ENCODE data around the gene CMPK1.
A peak's percentile ranks its signal among the peaks of the same experiment; 100 is the strongest.
"Not testable (repeated sequence)": the region's sequence is repeated elsewhere in the genome, so short reads cannot be mapped to it uniquely, and the experiment has no call there.

Gene CMPK1

DNA sequence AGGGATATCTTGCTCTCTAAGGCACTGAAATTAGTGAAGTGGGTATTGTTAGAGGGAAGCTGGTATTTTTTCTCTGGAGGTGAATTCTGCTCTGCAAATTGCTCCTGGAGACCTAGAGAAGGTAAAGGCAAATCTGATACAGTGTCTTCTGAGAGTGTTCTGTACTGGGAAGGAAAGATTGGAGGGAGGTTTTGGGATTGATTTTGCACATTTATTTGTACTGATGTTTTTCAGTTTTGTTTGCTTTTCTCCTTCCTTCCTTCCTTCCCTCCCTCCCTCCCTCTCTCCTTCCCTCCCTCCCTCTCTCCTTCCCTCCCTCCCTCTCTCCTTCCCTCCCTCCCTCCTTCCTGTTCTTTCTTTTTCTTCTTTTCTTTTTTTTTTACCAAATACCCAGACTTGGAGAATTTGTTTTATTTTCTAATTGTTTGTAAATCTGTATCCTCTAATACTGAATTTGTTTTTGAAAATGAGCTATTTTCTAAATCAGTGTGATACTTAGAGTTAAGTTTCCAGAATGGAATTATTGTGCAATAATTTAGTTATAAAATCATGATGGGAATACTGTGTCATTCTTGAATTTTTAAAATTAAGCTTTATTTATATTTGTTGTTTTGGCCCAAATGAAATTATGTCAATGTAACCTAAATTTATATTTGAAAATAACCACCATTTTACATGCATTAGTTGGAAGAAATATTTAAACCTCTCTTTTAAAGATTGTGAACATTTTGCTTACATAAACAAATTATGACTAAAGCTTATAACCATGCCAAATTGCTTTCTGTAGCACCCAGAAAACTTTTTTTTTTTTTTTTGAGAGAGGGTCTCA is 4.9 kb downstream of the CMPK1 start:
- no peak for DNase-seq

DNA sequence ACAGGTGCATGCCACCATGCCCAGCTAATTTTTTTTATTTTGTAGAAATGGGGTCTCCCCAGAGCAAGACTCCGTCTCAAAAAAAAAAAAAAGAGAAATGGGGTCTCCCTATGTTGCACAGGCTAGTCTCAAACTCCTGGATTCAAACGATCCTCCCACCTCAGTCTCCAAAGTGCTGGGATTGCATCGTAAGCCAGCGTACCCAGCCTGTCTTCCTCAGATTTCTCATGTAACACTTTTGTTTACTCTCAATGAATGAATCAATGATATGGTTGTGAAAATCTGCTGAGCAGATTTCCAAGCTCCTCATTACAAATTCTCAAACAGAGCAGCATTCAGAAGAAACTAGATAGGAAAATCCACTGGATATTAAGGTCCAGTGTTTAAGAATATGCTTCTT is 6.6 kb downstream of the CMPK1 start:
- no peak for DNase-seq

DNA sequence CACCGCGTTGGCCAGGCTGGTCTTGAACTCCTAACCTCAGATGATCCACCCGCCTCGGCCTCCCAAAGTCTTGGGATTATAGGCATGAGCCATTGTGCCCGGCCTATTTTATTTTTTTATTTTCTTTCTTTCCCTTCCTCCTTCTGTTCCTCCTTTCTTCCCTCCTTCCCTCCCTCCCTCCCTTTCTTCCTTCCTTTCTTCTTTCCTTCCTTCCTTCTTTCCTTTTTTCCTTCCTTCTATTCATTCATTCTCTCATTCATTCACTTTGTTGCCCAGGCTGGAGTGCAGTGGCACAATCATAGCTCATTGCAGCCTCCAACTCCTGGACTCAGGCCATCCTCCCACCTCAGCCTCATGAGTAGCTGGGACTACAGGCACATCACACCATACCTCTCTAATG is 13.4 kb downstream of the CMPK1 start:
- DNase-seq = not testable (repeated sequence)

DNA sequence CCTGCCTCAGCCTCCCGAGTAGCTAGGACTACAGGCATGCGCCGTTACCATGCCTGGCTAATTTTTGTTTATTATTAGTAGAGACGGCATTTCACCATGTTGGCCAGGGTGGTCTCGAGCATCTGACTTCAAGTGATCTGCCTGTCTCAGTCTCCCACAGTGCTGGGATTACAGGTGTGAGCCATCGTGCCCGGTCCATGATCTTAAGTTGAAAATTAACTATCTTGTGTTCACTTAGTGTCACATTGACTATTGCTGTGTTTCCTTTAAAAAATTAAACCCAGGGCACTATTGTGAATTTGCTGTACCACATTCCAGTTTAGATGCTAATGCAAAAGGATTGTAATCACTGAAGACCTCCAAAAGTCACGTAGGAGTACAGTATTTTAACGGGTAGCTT is 14.1 kb downstream of the CMPK1 start:
- DNase-seq = no peak

DNA sequence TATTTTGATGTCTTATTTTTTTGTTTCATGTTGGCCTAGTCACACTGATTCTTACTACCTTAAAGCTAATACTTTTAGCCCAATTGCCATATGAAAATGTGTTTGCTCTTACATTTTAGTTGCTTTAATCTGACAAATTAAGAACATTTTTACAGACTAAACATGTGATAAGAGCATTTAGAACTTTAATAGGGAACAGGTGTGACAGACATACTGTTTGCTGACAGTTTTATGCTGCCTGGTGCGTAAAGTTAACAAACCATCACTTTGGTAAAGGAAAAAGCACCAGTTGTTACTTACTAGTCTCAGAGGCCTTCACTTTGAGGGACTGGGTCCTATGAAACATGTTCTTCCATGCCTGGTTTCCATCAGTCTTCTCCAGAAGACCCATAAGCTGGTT is 14.7 kb downstream of the CMPK1 start:
- no peak for DNase-seq

DNA sequence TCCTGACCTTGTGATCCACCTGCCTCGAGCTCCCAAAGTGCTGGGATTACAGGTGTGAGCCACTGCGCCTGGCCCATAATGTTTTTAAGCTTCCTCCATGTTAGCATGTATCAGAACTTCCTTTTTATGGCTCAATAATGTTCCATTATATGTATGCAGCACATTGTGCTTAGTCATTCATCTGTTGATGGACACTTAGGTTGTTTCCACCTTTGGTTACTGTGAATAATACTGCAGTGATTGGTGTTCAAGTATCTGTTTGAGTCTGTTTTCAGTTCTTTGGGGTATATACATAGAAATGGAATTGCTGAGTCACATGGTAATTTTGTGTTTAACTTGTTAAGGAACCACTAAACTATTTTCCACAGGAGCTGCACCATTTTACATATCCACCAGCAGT is 17.7 kb downstream of the CMPK1 start:
- DNase-seq = no peak

DNA sequence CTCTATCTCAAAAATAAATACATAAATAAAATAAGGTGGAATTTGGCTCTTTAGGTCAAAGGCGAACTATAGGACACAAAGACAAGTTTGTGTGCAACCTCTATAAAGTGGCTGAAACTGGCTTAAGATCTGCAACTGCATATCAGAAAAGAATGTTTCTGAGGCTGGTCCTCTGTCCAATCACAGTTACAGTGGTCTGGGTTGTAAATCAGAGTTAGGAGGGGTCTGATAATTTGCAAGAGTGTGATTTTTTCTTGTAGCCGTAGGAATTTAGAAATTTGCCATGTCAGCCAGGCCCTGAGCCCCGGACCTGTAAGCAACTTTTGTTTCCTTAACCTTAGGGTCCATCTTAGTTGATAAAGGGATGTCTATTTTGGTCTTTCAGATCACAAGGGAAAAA is 27.8 kb downstream of the CMPK1 start:
- DNase-seq = no peak

DNA sequence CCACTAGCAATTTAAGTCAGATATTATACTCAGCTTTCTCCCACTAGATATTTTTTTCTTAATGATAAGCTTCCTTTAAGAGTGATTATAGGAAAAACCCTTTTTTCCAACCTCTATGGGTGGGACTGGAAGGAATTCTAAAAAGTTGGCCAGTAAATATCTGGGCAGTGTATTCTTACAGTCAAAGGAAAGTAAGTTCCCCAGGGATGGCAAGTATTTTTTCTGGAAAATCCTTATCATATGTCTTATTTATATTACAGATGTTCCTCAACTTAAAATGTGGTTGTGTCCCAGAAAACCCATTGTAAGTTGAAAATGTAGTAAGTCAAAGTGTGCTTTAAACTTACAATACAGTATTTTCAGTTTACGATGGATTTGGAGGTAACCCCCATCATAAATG is 29.2 kb downstream of the CMPK1 start:
- no peak for DNase-seq

DNA sequence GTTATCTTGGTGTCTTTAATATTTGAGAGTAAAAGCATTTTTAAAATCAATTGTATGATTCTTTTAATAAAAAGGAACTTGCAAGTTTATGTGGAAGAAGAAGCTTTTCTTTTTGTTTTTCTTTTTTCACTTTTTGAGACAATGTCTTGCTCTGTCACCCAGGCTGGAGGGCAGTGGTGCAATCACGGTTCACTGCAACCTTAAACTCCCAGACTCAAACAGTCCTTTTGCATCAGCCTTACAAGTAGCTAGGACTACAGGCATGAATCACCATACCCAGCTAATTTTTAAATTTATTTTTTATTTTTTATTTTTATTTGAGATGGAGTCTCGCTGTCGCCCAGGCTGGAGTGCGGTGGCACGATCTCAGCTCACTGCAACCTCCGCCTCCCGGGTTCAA is 34.1 kb downstream of the CMPK1 start:
- no peak for DNase-seq

DNA sequence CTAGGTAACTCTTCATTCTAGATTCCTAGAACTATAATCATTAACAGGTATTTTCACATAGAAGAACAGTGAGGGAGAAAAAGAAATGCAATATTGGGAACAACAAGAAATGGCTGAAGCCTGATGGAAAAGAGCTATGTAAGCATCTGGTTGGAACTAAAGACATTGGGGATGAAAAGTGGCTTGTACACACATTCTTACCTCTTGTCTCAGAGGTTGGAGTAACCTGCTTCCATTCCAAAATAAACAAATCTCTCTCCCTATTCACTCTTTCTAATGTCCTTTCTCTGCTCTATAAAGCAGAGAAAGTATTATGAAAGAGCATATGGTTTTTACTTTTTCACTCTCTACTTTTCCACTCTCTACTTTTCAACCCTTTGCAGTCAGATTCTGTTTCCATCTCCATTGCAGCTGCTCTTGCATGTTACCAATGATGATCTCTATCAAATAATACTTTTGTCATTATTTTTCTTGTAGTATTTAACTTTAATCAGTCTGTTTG is 37.5 kb downstream of the CMPK1 start:
- no peak for DNase-seq

DNA sequence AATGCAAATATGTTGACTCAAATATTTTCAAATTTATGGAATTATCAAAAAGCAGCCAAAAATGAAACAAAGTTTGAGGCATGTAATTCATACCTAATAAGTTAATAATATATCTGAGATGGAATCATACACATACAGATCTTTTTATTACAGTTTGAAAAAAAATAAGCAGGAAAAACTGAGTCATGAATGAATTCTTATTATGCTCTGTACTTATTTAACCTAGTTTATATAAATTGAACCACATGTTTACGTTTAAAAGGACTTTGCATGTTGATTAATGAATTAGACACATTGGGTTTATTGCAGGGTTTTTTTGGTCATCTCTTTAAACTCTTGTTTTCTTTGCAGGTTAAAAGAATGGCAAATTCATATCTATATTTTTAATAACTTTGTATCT is 40.9 kb downstream of the CMPK1 start:
- no peak for DNase-seq

DNA sequence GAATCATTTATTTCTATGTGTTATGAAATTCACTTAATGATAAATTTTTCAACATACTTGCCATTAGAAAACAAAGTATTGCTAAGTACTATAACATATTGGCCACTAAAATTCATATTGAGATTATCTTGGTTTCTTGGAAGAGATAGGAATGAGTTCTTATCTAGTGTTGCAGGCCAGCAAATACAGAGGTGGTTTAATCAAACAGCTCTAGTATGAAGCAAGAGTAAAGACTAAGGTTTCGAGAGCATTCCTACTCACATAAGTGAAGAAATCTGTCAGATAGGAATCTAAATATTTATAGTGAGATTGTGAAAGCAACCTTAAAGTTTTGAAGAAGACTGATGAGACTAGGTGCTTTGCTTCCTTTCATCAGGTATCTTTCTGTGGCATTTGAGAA is 44.6 kb downstream of the CMPK1 start:
- no peak for DNase-seq

DNA sequence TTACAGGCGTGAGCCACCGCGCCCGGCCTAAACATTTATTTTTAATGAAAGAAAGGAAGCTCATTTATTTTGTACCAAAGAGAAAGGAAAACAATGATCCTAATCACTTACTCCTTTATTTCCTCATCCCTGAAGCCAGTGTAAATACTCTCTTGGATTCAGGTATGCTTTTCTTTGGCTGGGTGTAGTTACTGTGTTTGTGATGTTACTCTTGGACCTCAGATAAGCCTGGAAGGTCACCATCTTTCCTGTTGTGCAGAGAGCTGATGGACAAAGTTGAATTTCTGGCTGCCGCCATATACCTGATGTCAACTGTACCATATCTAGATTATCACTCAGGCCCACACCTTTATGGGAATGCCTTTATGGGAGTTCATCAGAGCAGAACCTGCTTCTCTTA is 47.1 kb downstream of the CMPK1 start:
- DNase-seq = no peak

DNA sequence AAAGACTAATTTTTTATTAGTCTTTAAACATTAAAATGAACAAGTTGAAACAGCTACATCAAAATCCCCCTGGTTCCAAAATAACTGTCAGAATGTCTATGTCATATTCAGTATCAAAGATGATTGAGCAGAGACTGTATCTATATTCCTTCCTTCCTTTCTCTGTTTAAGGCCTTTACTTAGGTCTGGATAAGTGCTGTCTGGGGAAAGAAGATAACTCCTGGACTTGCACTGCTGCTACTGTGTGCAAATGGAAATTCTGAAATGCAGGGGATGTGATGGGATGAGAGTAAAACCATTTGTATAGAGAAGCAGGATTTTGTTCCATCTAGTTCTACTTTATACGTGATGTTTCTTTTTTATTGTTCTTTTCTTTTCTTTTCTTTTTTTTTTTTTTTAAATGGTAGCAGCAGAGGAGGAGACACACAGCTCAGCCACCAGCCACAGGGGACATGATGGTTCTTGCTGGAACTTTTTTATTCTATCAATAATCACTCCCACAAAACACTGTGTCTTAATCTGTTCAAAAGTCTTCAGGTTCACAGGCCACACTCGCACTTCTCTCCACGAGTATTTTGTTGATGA is 48.9 kb downstream of the CMPK1 start:
- no peak for DNase-seq

DNA sequence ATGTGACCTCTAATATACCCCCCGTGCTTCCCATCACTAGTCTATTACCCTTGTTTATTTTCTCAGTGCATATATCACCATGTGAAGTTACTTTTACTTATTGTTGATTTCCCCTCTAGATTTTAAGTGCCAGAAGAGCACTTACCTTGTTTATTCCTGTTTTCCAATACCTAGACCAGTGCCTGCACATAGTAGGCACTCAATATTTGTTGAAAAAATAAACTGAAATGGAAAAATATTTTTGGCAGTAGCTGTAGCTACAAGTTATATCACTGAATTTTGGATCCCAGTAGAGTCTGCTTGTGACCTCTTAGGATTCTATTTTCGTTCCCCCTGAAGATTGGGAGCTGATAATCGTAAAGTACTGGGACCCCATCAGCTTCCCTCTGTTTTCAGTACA is 50.5 kb downstream of the CMPK1 start:
- no peak for DNase-seq

DNA sequence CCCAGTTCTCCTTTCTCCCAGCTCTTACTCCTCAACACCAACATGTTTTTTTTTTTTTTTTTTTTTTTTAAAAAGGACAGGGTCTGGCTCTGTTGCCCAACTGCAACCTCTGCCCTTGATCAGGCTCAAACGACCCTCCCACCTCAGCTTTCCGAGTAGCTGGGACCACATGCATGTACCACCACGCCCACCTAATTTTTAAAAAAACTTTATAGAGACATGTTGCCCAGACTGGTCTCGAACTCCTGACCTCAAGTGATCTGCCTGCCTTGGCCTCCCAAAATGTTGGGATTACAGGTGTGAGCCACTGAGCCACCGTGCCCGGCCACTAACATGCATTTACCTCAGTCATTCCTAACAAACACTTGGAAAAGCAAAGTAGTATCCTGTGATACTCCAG is 51.4 kb downstream of the CMPK1 start:
- no peak for DNase-seq

DNA sequence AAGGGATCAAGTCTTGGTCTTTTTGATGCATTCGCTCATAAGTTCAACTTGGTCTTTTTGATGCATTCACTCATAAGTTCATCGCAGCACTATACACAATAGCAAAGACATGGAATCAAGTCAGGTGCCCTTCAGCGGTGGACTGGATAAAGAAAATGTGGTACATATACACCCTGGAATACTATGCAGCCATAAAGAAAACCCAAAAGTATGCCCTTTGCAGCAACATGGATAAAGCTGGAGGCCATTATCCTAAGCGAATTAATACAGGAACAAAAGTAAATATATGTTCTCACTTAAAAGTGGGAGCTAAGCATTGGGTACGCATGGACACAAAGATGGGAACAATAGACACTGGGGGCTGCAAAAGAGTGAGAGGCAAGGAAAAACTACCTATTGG is 52.7 kb downstream of the CMPK1 start:
- DNase-seq = no peak

DNA sequence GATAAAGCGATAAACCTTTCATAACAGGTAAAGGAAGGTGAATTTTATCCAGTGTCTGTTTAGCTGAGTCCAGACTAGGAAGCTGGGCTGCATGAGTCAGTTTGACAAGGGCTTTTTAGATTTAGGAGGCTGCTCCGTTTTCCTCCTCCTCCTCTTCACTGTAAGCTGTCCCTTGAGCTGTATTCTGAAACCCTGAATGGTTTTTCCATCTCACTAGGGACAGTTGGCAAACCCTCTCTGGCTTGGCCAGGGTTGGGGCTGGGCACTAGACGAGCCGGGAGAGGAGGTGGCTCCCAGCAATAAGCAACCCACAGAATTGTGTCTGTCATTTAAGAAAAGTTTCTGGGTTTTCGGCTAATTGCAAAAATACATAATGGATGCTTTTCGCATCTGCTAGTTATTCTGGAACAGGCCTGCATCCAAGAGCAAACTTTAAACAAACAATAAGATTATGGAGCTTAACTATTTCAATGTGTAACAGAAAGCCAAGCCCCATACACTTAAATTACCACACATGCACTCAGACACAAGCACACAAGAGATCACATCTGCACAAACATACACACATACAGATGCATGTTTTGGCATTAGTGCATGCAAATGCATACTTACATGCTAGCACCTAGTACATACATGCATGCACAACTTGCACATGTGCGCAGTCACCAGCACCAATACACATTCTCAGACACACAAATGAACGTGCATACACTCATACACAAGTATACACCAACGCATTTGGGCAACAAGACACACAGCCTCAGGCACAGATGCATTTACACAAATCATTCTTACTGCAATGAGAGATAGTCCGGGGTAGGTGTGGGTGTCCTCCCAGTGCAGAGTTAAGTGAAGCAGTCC is 54.7 kb downstream of the CMPK1 start:
- DNase-seq = no peak

DNA sequence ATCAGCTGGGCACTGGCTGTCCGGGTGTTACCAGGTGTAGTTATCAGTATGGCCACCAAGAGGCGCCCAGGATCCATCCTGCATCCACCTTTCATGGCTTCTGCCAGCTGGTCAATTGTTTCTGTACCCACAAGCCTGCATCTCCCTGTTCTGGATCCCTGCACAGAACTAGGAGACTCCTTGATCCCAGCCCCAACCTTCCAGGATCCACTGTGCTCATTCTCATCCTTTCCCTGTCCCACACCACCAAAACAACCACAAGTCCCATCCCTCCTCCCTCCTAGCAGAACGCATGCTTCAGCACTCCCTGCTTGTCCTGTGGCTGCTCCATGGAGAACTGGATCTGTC is 55.3 kb downstream of the CMPK1 start:
- DNase-seq = peak; percentile 7

DNA sequence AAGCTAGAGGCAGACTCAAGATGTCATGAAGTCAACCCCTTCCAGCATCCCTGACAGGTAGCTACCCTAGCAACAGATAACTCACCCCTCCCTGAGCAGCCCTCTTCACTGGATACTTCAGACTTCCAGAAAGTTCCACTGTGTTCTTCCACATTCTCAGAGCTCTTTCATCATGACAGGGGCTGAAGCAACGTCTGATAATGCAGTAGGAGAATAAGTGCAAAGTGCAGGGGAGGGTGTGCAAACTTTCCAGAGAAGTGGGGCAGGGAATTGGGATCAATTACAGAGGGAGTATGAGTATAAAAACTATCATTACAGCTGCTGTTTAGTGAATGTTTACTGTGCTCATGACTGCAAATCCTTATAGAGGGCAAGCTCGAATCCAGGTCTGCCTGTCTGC is 56.1 kb downstream of the CMPK1 start:
- DNase-seq = no peak

DNA sequence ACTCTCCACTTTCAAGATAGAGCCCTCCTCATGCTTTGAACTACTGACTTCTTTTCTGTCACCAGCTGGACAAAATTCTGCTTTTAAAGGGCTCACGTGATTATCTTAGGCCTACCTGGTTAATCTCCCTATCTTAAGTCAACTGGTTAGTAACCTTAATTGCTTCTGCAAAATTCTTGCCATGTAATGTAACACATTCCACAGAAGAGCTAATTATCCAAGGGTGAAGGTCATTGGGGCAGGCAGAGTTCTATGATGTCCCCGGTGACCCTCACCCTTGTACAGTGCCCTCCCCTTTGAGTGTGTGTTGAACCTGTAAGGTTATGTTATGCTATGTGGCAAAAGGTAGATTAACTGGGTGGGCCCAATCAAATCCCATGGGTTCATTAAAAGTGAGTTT is 57.3 kb downstream of the CMPK1 start:
- no peak for DNase-seq

DNA sequence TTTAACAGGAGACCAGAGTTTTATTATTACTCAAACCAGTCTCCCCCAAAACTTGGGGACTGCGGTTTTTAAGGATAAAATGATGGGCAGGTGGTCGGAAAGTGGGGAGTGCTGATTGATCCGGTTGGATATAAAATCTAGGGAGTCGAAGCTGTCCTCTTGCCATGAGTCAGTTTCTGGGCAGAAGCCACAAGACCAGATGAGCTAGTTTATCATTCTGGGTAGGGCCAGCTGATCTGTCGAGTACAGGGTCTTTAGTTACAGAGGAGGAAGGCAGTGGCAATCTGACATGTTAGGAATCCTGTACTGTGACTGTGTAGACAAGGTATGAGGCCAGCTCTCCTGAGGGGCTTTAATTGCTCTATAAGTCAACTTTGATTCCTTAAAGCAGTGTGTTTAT is 59.6 kb downstream of the CMPK1 start:
- DNase-seq = no peak

DNA sequence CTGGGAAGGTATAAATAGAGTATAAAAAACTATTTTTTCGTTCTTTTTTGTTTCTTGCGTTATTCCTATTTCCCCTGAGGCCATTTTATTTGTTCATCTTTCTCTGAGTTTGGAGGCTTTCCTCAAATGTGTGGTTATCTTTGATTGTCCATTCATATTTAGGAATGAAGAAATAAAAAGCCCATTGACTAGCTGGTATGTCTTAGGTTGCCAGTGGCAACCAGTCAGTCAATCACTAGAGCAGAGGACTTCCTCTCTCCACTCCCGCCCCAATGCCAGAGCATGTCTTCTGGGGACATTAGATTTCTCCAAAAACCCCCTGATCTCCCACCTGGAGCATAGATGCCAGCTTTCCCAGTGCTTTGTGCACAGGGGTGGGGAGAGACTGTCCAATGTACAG is 61.8 kb downstream of the CMPK1 start:
- DNase-seq = no peak

DNA sequence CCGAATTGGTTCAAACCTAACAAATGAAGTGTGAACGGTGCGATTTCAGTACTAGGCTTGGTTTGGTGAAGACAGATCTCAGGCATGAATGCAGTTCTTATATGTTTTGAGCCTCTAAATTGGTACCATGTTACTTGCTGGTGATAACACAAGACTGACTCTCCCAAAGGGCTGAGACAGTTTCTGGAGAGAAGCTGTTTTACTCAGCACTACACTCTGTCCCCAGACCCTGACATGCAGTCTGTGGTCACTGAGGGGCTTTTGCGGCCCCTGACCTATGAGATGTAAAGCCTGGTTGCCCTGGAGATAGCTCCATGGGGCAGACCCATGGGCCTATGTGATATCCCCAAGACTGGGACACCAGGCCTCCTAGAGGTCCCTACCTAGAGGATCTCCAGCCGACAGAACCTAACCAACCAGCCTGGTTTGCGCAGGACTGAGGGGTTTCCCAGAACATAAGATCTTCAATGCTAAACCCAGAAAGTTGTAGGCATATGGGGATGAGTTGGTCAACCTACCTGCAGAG is 63.1 kb downstream of the CMPK1 start:
- no peak for DNase-seq

Measured in central memory CD4-positive, alpha-beta T cell (primary cell).